H9 (cell line): ENCODE data around the gene WDR64. TPM values are rescaled to one million over a fixed set of nuclear protein-coding genes. Genes with fewer than 3 reads are reported as not detected.

ENCODE experiments used
- DNase-seq: peaks from one replicate; pipeline ENCODE4 v3.0.0-alpha.2; 2017
- H2AFZ ChIP-seq: one replicate; pipeline ENCODE4 v1.6.1; 2013; ENCODE audit warnings: mild to moderate bottlenecking, low read length, control low read depth, moderate library complexity
- H2AK5ac ChIP-seq: 2 replicates; pipeline ENCODE4 v1.6.1; 2013; ENCODE audit warnings: low read length, control low read depth, mixed read lengths; ENCODE audit not compliant: insufficient read length
- H2BK120ac ChIP-seq: one replicate; pipeline ENCODE4 v1.6.1; 2013; ENCODE audit warnings: low read depth, mild to moderate bottlenecking, low read length, control low read depth, inconsistent platforms; ENCODE audit not compliant: poor library complexity, severe bottlenecking
- H2BK12ac ChIP-seq: 2 replicates; pipeline ENCODE4 v1.6.1; 2013; ENCODE audit warnings: low read length, control low read depth, mixed read lengths, low read depth; ENCODE audit not compliant: insufficient read length
- H2BK15ac ChIP-seq: 2 replicates; pipeline ENCODE4 v1.6.1; 2013; ENCODE audit warnings: low read depth, low read length, control low read depth
- H2BK20ac ChIP-seq: one replicate; pipeline ENCODE4 v1.6.1; 2013; ENCODE audit warnings: low read depth, mild to moderate bottlenecking, low read length, control low read depth, inconsistent platforms; ENCODE audit not compliant: poor library complexity, severe bottlenecking
- H2BK5ac ChIP-seq: 2 replicates; pipeline ENCODE4 v1.6.1; 2013; ENCODE audit warnings: low read length, control low read depth, mixed read lengths; ENCODE audit not compliant: insufficient read length
- H3K14ac ChIP-seq: 2 replicates; pipeline ENCODE4 v1.6.1; 2013; ENCODE audit warnings: low read length, control low read depth; ENCODE audit not compliant: insufficient read depth
- H3K18ac ChIP-seq: 2 replicates; pipeline ENCODE4 v1.6.1; 2013; ENCODE audit warnings: low read depth, mild to moderate bottlenecking, mixed read lengths, low read length, control low read depth; ENCODE audit not compliant: insufficient read length
- H3K23ac ChIP-seq: 2 replicates; pipeline ENCODE4 v1.6.1; 2013; ENCODE audit warnings: low read length, control low read depth, mixed read lengths, low read depth; ENCODE audit not compliant: insufficient read length
- H3K23me2 ChIP-seq: 2 replicates; pipeline ENCODE4 v1.6.1; 2013; ENCODE audit warnings: low read depth, mild to moderate bottlenecking, mixed read lengths, low read length, control low read depth; ENCODE audit not compliant: insufficient read length, poor library complexity, severe bottlenecking
- H3K27ac ChIP-seq: 2 replicates; pipeline ENCODE4 v1.5.1; 2013; ENCODE audit warnings: low read length, control low read depth, mixed read lengths, low read depth; ENCODE audit not compliant: insufficient read length
- H3K27me3 ChIP-seq: 2 replicates; pipeline ENCODE4 v1.6.1; 2013; ENCODE audit warnings: low read length, control low read depth, inconsistent platforms; ENCODE audit not compliant: insufficient read depth
- H3K4ac ChIP-seq: 2 replicates; pipeline ENCODE4 v1.6.1; 2013; ENCODE audit warnings: low read depth, mild to moderate bottlenecking, control low read depth, inconsistent platforms, low read length, moderate library complexity
- H3K4me1 ChIP-seq: 2 replicates; pipeline ENCODE4 v1.6.1; 2013; ENCODE audit warnings: low read length, control low read depth, inconsistent platforms; ENCODE audit not compliant: insufficient read depth
- H3K4me2 ChIP-seq: 2 replicates; pipeline ENCODE4 v1.6.1; 2013; ENCODE audit warnings: low read length, control low read depth, mixed read lengths; ENCODE audit not compliant: insufficient read length, insufficient read depth
- H3K56ac ChIP-seq: 2 replicates; pipeline ENCODE4 v1.6.1; 2013; ENCODE audit warnings: low read depth, mild to moderate bottlenecking, mixed read lengths, low read length, control low read depth; ENCODE audit not compliant: insufficient read length
- H3K79me1 ChIP-seq: 2 replicates; pipeline ENCODE4 v1.6.1; 2013; ENCODE audit warnings: low read depth, mild to moderate bottlenecking, moderate library complexity, low read length, control low read depth, inconsistent platforms; ENCODE audit not compliant: insufficient read depth, poor library complexity, severe bottlenecking
- H3K79me2 ChIP-seq: 2 replicates; pipeline ENCODE4 v1.6.1; 2013; ENCODE audit warnings: low read length, control low read depth, inconsistent platforms; ENCODE audit not compliant: insufficient read depth
- H3K9ac ChIP-seq: 2 replicates; pipeline ENCODE4 v1.6.1; 2013; ENCODE audit warnings: low read length, control low read depth, mixed read lengths; ENCODE audit not compliant: insufficient read length; ENCODE audit errors: extremely low read depth
- H3K9me3 ChIP-seq: one replicate; pipeline ENCODE4 v1.6.1; 2013; ENCODE audit warnings: low read depth, low read length, inconsistent platforms; ENCODE audit not compliant: control insufficient read depth
- H3T11ph ChIP-seq: one replicate; pipeline ENCODE4 v1.6.1; 2013; ENCODE audit warnings: mild to moderate bottlenecking, low read length, control low read depth, inconsistent platforms
- H4K20me1 ChIP-seq: one replicate; pipeline ENCODE4 v1.6.1; 2013; ENCODE audit not compliant: control insufficient read depth, insufficient read length, insufficient read depth
- H4K5ac ChIP-seq: 2 replicates; pipeline ENCODE4 v1.6.1; 2013; ENCODE audit warnings: low read depth, mild to moderate bottlenecking, mixed read lengths, low read length, control low read depth; ENCODE audit not compliant: insufficient read length
- H4K8ac ChIP-seq: replicated peaks from 2 replicates; pipeline ENCODE4 v1.6.1; 2013; ENCODE audit warnings: low read length, control low read depth, mixed read lengths, low read depth; ENCODE audit not compliant: insufficient read length
- H4K91ac ChIP-seq: 2 replicates; pipeline ENCODE4 v1.6.1; 2013; ENCODE audit warnings: low read depth, mild to moderate bottlenecking, moderate library complexity, mixed read lengths, low read length, control low read depth; ENCODE audit not compliant: insufficient read length
- H3K27ac Mint-ChIP-seq, 3 experiments: 2 replicates in 2 of 3; 3 replicates in 1 of 3; pipeline ENCODE4 v1.8.0; 2020 to 2021; ENCODE audit warnings: mixed read lengths in 3 of 3, mild to moderate bottlenecking in 1 of 3, moderate library complexity in 1 of 3
- H3K27me3 Mint-ChIP-seq: 2 replicates; pipeline ENCODE4 v1.8.0; 2021; ENCODE audit warnings: low read depth, mild to moderate bottlenecking, moderate library complexity, mixed read lengths
- H3K36me3 Mint-ChIP-seq, 3 experiments: 2 replicates in 2 of 3; 3 replicates in 1 of 3; pipeline ENCODE4 v1.8.0; 2020 to 2021; ENCODE audit warnings: low read depth in 3 of 3, mixed read lengths in 3 of 3; ENCODE audit not compliant: insufficient read depth in 1 of 3
- H3K4me1 Mint-ChIP-seq, 2 experiments: 2 replicates each; pipeline ENCODE4 v1.8.0; 2020; ENCODE audit warnings: mixed read lengths in 2 of 2
- H3K4me3 Mint-ChIP-seq, 2 experiments: 2 replicates in 1 of 2; 3 replicates in 1 of 2; pipeline ENCODE4 v1.8.0; 2020 to 2021; ENCODE audit warnings: mild to moderate bottlenecking in 2 of 2, mixed read lengths in 2 of 2, moderate library complexity in 1 of 2
- H3K9me3 Mint-ChIP-seq, 2 experiments: 2 replicates in 1 of 2; 3 replicates in 1 of 2; pipeline ENCODE4 v1.8.0; 2020; ENCODE audit warnings: mild to moderate bottlenecking in 2 of 2, mixed read lengths in 2 of 2, moderate library complexity in 1 of 2
- WGBS: extraction: QIAGEN DNeasy Blood & Tissue Kit; methylation state at CpG from one replicate; pipeline ENCODE4 v1.1.7; 2013; ENCODE audit warnings: missing lambda C conversion rate, low lambda C conversion rate, mixed read lengths; ENCODE audit not compliant: insufficient read length; ENCODE audit errors: extremely low coverage; 5-methylcytosine and 5-hydroxymethylcytosine counted together
- total RNA-seq: library from RNA; stranded (reverse); gene quantifications from 2 replicates; pipeline ENCODE4 v1.2.1, GENCODE V29; 2021
- TF ChIP-seq, protein P1 (sequence below): fragments of 200-600 bp; sonication (generic); conservative IDR thresholded peaks from 3 replicates; pipeline ENCODE4 v1.8.0; 2021; ENCODE audit warnings: antibody characterized with exemption, mild to moderate bottlenecking

WDR64 gene
- total RNA-seq, 1 experiment from 2014 or later, result not detected

DNA sequence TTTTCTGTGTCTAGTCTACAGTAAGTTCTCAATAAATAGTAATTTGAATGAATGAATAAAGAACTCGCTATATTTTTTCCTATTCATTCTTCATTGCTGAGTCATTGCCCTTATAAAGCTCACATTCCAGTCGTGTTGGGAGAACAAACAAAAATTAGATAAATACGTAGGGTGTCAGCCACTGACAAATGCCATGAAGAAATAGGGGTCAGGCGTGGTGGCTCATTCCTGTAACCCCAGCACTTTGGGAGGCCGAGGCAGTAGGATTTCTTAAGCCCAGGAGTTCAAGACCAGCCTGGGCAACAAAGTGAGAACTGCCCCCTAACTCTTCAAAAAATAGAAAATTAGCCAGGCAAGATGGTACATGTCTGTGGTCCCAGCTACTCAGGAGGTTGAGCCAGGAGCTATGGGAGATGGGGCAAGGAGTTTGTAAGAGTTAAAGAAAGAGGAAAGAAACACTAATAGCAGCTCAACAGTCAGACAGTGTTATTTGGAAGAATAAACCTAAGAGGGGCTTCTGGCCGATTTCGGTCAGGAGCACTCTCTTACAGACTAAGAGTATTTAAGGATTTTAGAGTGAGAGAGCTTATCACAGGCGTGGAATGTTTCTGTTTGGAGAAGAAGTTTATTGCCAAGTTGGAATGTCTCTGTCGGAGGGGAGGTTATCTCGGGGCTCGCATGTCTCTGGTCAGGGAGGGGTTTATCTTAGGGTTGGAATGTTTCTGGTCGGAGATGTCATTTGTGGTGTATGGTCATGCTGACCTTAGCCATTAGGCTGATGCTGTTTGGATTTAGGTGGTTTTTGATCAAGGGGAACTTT lies 10.1 kb upstream of the WDR64 start:
- Histone ChIP-seq H3K4ac (no peak overlapping the region), H3K79me1 (no peaks in the 10 kb centered on the region), H2BK12ac (no peak overlapping the region), H2BK15ac (no peak overlapping the region), H3K56ac (no peak overlapping the region), H3K4me2 (no peak overlapping the region), H3K14ac (no peak overlapping the region), H3K4me1 (0 out of 2 replicates have a peak, but pooled peaks cover 6% of the 10 kb centered on the region), H3K27ac (no peak overlapping the region), H2AK5ac (no peak overlapping the region), H3K9me3 (no peaks in the 10 kb centered on the region), H3K79me2 (peaks cover 15% of the 10 kb centered on the region; the same call in 1 of the 2 replicates), H2BK20ac (no peak overlapping the region), H4K91ac (no peak overlapping the region), H3K9ac (no peak overlapping the region), H2BK120ac (no peak overlapping the region), H4K8ac (no peak overlapping the region), H3K18ac (no peak overlapping the region), H3K23me2 (peaks cover 3% of the 10 kb centered on the region), H2AFZ (no peak overlapping the region), H4K20me1 (no peaks in the 10 kb centered on the region), H2BK5ac (no peak overlapping the region), H3T11ph (no peak overlapping the region), H3K27me3 (no peaks in the 10 kb centered on the region), H3K23ac (no peak overlapping the region), H4K5ac (no peak overlapping the region)
- H3K4me3 Mint-ChIP-seq, result no peak overlapping the region; a peak in 1 of 5 replicates
- DNase-seq, result no peak
- TF ChIP-seq, protein P1, sequence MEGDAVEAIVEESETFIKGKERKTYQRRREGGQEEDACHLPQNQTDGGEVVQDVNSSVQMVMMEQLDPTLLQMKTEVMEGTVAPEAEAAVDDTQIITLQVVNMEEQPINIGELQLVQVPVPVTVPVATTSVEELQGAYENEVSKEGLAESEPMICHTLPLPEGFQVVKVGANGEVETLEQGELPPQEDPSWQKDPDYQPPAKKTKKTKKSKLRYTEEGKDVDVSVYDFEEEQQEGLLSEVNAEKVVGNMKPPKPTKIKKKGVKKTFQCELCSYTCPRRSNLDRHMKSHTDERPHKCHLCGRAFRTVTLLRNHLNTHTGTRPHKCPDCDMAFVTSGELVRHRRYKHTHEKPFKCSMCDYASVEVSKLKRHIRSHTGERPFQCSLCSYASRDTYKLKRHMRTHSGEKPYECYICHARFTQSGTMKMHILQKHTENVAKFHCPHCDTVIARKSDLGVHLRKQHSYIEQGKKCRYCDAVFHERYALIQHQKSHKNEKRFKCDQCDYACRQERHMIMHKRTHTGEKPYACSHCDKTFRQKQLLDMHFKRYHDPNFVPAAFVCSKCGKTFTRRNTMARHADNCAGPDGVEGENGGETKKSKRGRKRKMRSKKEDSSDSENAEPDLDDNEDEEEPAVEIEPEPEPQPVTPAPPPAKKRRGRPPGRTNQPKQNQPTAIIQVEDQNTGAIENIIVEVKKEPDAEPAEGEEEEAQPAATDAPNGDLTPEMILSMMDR, result no peak
- H3K4me1 Mint-ChIP-seq, result peaks cover 21% of the 10 kb centered on the region in 2 experiments
- WGBS, result no CpG with 5 or more reads among the region's 12 CpGs
- no peak overlapping the region for H3K27ac Mint-ChIP-seq
- peaks cover 13 to 17% of the 10 kb centered on the region in 2 experiments for H3K9me3 Mint-ChIP-seq
- peaks cover 16% of the 10 kb centered on the region for H3K27me3 Mint-ChIP-seq
- peaks cover 3 to 18% (median 16%) of the 10 kb centered on the region in 3 experiments for H3K36me3 Mint-ChIP-seq
